Tibial artery (tissue), 4 donors: ENCODE data around the gene ARMC8.

Experiments
- DNase-seq, 2 donors: peaks; one replicate each; pipeline ENCODE4 v3.0.0-alpha.2; 2019
- H3K27ac ChIP-seq, 2 donors: fragments of 200-600 bp; sonication (generic) in 1 of 2; 1 replicate in 1 of 2; 2 replicates in 1 of 2; pipeline ENCODE4 v1.5.1; 2018 to 2019; ENCODE audit warnings: mild to moderate bottlenecking in 1 of 2
- H3K27me3 ChIP-seq, 2 donors: fragments of 200-600 bp; sonication (generic) in 1 of 2; one replicate each; pipeline versions ENCODE4 v1.5.1 to v1.6.0; 2016 to 2019
- H3K36me3 ChIP-seq, 3 donors: fragments of 200-600 bp; sonication (generic) in 2 of 3; one replicate each; pipeline ENCODE4 v1.5.1; 2016 to 2019; ENCODE audit warnings: mild to moderate bottlenecking in 2 of 3
- H3K4me1 ChIP-seq, 4 donors: fragments of 200-600 bp; sonication (generic) in 2 of 4; 1 replicate in 3 of 4; 2 replicates in 1 of 4; pipeline ENCODE4 v1.5.1; 2016 to 2019
- H3K4me3 ChIP-seq, 2 donors: fragments of 200-600 bp; sonication (generic) in 1 of 2; 1 replicate in 1 of 2; 2 replicates in 1 of 2; pipeline ENCODE4 v1.5.1; 2018 to 2019; ENCODE audit warnings: mild to moderate bottlenecking in 2 of 2
- H3K9me3 ChIP-seq, 3 donors: fragments of 200-600 bp; sonication (generic) in 1 of 3; one replicate each; pipeline ENCODE4 v1.5.1; 2016 to 2019
- CTCF ChIP-seq, 2 experiments: fragments of 200-600 bp in 1 of 2; fragments of 450-650 bp in 1 of 2; IDR thresholded peaks; one replicate each; pipeline ENCODE4 v1.5.1; 2017 to 2019; ENCODE audit warnings: antibody characterized with exemption in 2 of 2, mild to moderate bottlenecking in 1 of 2, moderate library complexity in 1 of 2
- intact Hi-C: fragments of 100-400 bp; cut with DNase I; formaldehyde crosslinking; loops from one replicate; pipeline ENCODE4 v1.15.0; 2023; ENCODE audit warnings: low total_unique reads

Gene ARMC8

GRCh38 chr3:138148503-138148902 is 38.6 kb upstream of the ARMC8 start:
- Histone ChIP-seq H3K4me1 (no peaks in the 10 kb centered on the region), H3K27ac (no peak overlapping the region)
- no peak for TF ChIP-seq CTCF (IDR thresholded peaks at IDR 0.05)

GRCh38 chr3:138154534-138154933 is 32.6 kb upstream of the ARMC8 start:
- Histone ChIP-seq H3K27ac (no peak overlapping the region), H3K4me3 (no peak overlapping the region), H3K9me3 (no peaks in the 10 kb centered on the region), H3K4me1 (no peaks in the 10 kb centered on the region), H3K27me3 (no peaks in the 10 kb centered on the region), H3K36me3 (no peaks in the 10 kb centered on the region)
- no peak for TF ChIP-seq CTCF (IDR thresholded peaks at IDR 0.05)
- intact Hi-C loops, result no loop called here
- no peak for DNase-seq

More at GRCh38 chr3:138148503-138148902, 38.6 kb upstream of the ARMC8 start:
- no peaks in the 10 kb centered on the region for H3K36me3 ChIP-seq
- intact Hi-C loops, result no loop called here
- DNase-seq, result no peak
- no peaks in the 10 kb centered on the region for H3K9me3 ChIP-seq
- H3K27me3 ChIP-seq, result no peaks in the 10 kb centered on the region
- H3K4me3 ChIP-seq, result no peak overlapping the region

- no peaks in the 10 kb centered on the region for H3K9me3 ChIP-seq
- H3K36me3 ChIP-seq, result peaks cover 12 to 27% (median 27%) of the 10 kb centered on the region in 3 donors
- H3K4me1 ChIP-seq, result no peaks in the 10 kb centered on the region
- no peak for TF ChIP-seq CTCF (IDR thresholded peaks at IDR 0.05)
- no peak for DNase-seq
- H3K27ac ChIP-seq, result no peak overlapping the region
- no peaks in the 10 kb centered on the region for H3K27me3 ChIP-seq
- intact Hi-C loops, result no loop called here
- no peak overlapping the region for H3K4me3 ChIP-seq
Measured at GRCh38 chr3:138157743-138158142, 29.4 kb upstream of the ARMC8 start.

- no peak for DNase-seq
- intact Hi-C loops, result no loop called here
- peaks cover 40 to 99% (median 67%) of the 10 kb centered on the region in 3 donors for H3K36me3 ChIP-seq
- H3K4me1 ChIP-seq, result no peaks in the 10 kb centered on the region
- H3K27ac ChIP-seq, result no peak overlapping the region
- H3K9me3 ChIP-seq, result no peaks in the 10 kb centered on the region
- no peak for TF ChIP-seq CTCF (IDR thresholded peaks at IDR 0.05)
- H3K4me3 ChIP-seq, result no peak overlapping the region
- no peaks in the 10 kb centered on the region for H3K27me3 ChIP-seq
Measured at GRCh38 chr3:138165061-138165460, 22.0 kb upstream of the ARMC8 start.

- TF ChIP-seq CTCF (IDR thresholded peaks at IDR 0.05), result no peak
- intact Hi-C loops, result no loop called here
- H3K4me1 ChIP-seq, result peaks cover 0 to 24% (median 10%) of the 10 kb centered on the region in 4 donors
- H3K27ac ChIP-seq, result no peak overlapping the region
- no peak overlapping the region for H3K4me3 ChIP-seq
- no peaks in the 10 kb centered on the region for H3K27me3 ChIP-seq
- H3K36me3 ChIP-seq, result peaks cover 6 to 37% (median 16%) of the 10 kb centered on the region in 3 donors
- no peaks in the 10 kb centered on the region for H3K9me3 ChIP-seq
- no peak for DNase-seq
Measured at GRCh38 chr3:138172625-138173024, 14.5 kb upstream of the ARMC8 start.
